GM19395 (cell line): ENCODE data around the gene SLC7A6.

Experiments used
- ATAC-seq: cut with Tn5 transposase; IDR thresholded peaks from one replicate; pipeline ENCODE4 v1.9.1; 2021; ENCODE audit warnings: mild to moderate bottlenecking, moderate library complexity; ENCODE audit not compliant: unreplicated experiment

Gene SLC7A6

DNA sequence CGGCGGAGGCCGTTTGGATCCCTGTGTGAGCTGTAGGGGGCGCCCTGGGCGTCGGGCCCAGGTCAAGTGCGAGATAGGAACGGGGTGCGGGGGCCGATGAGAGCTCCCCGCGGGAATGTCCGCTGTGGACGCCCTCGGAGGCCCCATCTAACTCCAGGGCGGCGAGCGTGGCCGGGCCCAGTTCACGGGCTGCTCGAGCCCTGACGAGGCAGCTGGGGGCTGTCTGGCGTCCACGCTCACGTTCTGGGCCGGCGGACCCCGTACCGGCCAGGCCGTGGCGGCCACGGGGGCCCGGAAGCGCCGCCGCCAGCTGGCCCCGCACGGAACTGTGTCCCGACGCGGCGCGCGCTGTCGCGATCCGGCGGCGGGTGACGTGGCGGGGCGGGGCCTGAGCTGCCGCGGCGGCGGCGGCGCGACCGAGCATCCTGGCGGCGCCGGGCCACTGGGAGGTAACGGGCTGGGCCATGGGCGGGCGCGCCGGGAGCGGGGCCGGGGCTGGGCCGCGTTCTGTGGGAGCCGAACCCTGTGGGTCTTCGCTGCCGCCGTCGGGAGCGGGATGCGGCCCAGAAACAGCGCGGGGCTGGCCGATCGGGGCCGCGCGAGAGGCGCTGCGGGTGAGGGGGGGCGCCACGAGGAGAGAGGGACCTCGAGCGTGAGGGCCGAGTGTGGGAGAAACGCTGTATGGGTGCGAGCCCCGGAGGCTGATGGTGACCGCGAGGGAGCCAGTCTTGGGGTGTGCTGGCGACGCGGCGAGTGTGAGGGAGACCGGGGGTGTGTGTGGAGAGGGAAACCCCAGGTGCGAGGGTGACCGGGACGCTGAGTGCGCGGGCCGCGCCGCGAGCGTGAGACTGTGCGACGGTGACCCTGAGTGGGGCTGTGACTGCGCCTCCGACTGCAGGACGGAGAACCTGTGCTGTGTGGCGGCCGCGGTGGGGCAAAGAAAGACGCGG is at the start of gene SLC7A6:
Gene SLC7A6, plus strand, starts transcription at position 399 of the 950 bp plus-strand sequence. CDS start 10,201 bp downstream, outside the sequence.
- ATAC-seq = peak; percentile 56

DNA sequence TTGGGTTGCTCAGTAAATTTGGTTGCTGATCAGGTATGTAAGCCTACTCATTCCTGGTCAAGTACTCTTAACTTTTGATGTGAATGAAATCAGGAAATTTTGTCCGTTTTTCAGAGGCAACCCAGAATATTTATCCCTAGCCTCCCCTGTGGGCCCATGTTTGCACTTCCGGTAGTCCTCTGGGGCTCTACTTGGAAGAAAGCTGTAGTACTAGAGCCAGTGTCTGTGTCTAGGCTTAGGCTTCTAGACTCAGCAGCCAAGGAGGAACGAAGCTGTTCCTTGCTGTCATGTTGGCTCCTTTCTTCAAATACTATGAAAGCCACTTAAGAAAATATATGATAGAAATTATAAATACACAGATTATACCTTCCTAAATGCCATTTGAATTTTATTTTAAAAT is 49.6 kb upstream of the SLC7A6 start:
- ATAC-seq = no peak

GRCh38 chr16:68215302-68215701 is 49.0 kb upstream of the SLC7A6 start:
- no peak for ATAC-seq

GRCh38 chr16:68216240-68216639 is 48.1 kb upstream of the SLC7A6 start:
- no peak for ATAC-seq

- ATAC-seq = no peak
These were observed 46.8 kb upstream of the SLC7A6 start for GRCh38 chr16:68217506-68217905.

DNA sequence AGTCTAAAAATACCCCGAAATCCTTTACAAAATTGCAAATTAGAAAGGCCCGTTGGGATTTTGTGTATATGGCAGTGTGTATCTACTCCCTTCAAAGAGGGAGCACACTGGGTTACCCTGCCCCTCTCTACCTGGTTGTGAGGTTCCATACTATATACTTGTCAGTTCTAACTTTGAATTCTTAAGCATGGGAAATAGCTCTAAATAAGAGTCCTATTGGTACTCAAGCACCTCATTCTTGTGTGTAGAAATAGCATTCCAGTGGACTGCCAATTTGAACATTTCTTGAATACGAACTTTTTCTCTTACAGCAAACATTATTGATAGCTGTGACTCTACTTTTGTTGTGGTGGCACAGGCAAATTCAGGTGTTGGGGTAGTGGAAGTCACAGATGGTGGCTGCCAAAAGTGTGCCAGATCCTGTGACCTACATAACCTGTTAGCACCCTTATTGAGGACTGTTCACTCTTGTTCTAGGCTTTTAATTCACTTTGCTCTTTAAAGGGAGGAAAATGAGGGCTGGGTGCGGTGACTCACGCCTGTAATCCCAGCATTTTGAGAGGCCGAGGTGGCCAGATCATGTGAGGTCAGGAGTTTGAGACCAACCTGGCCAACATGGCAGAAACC is 44.5 kb upstream of the SLC7A6 start:
- no peak for ATAC-seq

DNA sequence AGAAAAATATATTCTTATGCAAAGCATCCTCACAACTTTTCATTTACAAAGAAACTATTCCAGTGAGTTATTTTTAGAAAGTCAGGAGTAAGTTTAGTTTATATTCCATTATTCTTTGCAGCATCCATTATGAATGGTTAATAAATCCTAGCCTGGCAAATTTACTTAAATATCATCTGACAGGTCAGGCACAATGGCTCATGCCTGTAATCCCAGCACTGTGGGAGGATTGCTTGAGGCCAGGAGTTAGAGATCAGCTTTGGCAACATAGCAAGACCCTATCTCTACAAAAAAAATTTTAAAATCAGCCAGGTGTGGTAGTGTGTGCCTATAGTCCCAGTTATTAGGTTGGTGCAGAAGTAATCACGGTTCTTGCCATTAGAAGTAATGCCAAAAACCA is 41.3 kb upstream of the SLC7A6 start:
- ATAC-seq = no peak

GRCh38 chr16:68226116-68226515 is 38.2 kb upstream of the SLC7A6 start:
- ATAC-seq = no peak

DNA sequence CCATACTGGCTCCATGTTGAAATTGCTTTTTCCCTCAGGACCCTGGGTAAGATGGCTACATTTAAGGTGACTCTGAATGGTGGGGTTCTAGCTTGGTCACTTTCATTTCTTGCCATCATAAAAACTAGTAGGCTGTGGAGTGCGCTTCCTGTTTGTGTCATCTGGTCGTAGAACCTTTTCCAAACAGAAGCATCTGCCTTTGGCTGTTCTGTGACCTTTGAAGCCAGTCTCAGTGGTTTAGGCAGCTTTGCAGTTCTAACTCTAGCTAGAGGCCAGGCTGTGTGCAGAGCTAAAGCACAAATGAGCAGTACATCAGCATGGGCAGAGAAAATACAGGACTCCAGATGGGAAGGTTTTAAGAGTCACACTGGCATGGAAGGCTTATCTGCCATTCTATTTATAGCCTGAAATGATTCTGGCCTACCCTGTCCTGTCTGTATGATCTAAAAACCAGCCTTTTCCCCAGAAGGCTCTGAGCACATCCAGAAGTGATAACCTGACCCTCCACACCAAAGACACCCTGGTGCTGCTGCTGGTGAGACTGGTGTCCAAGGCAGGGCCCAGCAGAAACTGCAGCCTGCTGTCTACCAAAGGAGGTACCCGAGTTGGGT is 37.0 kb upstream of the SLC7A6 start:
- no peak for ATAC-seq

DNA sequence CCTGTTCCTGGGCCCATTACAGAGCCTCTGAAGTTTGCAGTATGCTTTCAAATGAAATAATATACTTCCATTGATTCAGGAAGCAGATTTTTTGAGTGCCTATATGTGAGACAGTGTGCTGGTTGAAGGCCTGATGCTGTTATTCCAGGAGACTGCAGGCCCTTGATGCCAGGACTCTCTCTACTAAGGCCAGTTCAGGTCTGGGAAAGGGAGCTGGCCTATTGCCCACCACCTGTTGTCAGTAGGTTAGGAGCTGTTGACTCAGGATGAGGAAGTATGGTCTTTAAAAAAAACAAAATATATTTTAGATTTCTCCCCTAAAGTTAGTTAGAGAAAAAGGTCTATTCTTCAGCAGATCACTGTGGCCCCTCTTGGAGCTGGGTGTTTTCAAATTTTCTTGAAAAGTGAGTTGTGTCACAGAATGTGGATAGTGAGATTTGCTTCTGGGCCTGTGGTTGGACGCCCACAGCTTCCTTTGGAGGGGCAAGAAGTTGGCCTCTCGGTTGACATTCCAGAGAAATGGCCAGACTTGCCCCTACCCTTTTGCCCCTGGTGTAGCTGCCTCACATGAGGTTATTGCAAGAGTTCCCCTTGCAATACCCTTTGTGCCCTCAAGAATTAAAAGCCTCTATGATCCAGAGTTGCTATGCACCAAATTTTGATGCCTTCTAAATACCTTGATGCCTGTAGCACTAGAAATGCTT is 36.3 kb upstream of the SLC7A6 start:
- no peak for ATAC-seq

- ATAC-seq = no peak
These were observed 35.7 kb upstream of the SLC7A6 start for GRCh38 chr16:68228652-68229051.

DNA sequence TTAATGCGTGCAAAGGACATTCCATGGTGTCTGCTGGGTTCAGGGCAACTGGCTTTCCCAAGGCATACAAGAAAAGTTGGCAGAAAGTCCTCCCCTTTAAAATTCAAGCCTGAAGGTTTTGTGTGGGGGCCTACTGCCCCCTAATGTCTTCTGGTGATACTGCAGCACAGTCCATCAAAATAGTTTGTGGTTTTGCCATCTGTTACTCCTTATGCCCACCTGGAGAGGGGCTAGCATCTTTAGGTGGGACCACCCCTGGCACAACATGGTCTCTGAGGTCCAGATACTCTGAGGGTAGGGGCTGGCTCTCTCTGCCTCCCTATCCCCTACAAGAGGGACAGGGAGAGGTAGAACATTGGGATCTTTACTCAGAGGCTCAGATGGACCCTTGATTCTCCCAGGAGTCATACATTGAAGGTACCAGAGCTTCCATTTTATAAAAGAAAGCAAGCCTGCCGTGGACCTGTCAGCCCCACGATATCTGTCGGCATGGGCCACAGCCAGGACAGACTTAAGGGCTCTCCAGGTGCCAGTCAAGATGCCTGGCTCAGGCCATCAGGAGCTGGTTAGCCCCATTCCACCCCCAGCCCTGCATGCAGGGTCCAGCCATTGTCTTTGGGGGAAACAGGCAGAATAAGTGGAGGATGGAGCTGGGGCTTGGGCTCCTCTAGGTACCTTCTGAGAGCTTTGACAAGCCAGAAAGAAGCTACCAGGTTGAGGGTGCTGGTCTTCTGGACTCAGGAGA is 34.7 kb upstream of the SLC7A6 start:
- no peak for ATAC-seq

- ATAC-seq = no peak
These were observed 34.2 kb upstream of the SLC7A6 start for GRCh38 chr16:68230176-68230571.

- no peak for ATAC-seq
These were observed 33.4 kb upstream of the SLC7A6 start for GRCh38 chr16:68230956-68231355.

DNA sequence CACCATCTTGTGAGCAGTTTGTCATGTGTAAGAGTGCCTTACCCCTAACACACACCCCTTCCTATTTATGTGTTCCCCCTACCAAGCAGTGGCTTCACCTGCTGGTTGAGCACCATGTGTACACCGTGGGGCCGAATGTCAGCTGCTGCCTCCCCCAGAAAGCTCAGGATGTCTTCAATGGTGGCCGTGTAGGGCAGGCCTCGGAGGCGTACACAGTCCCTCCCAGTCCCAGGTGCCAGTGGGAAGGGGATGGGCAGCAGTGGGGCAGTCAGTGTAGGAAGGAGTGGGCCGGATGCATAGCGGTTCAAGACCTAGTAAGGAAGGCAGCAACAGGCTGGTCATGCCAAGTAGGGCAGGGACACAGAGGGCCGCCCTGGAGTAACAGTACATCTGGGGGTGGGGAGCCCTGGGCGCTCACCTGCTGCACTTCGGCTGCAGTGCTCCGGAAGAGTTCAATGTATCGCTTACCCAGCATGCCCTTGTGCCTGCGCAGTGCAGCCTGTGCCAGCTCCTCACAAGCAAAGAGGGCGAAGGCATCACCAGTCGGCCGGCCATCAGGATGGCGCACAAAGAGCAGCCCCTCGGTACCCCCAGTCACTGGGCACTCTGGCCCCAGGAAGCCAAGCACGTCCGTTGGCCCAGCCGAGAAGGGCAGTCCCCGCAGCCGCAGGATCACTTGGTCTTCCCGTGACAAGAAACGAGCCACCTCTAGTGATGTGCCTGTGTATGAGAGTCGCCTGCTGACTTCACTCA is 32.8 kb upstream of the SLC7A6 start:
- ATAC-seq = no peak

DNA sequence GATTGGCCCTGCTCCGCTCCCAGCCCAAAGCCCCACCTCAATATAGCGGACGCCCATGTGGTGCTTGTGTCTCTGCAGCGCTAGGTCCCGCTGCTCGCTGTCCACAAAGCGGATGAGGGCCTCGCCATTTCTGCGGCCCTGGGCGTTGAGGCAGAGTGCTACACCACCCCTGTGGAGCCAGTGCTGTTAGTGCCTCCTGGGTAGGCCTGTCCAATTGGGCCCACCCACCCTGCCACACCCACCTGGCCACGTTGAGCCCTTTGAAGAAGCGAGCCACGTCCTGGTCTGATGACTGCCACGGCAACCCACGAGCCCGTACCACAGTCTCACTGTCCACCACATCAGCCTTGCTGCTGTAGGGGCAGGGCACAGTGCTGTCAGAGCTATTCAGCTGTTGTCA is 32.0 kb upstream of the SLC7A6 start:
- no peak for ATAC-seq

DNA sequence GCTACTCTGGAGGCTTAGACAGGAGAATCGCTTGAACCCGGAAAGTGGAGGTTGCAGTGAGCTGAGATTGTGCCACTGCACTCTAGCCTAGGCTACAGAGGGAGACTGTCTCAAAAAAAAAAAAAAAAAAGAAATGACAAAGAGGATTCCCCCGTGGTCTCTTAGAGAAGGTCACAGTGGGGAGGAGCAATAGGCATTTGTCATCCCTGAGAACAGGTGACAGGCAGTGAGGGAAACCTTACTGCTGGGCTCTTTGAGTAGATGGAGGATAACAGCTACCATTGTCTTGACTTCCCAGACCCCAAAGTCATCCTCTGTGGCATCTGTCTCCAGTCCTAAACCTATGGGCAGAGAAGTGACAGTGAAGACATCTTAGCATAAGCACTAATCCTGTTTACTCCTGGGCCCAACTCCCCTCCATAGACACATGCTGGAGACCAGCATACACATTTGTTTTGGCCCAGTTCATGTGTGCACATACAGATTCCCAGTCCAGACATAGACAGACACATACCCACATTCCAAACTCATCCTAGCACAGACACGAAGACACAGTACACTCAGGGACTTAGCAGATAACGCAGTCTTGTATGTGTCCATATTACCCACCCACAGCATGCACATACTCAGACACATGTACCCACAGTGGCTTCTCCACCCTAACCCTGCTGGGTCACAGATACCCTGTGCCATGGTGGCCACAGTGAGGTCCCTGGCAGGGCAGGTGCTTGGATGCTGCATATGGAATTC is 31.1 kb upstream of the SLC7A6 start:
- ATAC-seq = no peak

GRCh38 chr16:68233835-68234187 is 30.5 kb upstream of the SLC7A6 start:
- no peak for ATAC-seq
